Measurements from ENCODE around the gene VSTM2B. TPM values are rescaled to one million over a fixed set of nuclear protein-coding genes. Genes with fewer than 3 reads are reported as not detected.

VSTM2B gene
- total and polyA plus RNA-seq, 2 of the 13 experiments (the other 11 are each of a cell fraction or from before 2014, with no cell fraction given): not detected

DNA sequence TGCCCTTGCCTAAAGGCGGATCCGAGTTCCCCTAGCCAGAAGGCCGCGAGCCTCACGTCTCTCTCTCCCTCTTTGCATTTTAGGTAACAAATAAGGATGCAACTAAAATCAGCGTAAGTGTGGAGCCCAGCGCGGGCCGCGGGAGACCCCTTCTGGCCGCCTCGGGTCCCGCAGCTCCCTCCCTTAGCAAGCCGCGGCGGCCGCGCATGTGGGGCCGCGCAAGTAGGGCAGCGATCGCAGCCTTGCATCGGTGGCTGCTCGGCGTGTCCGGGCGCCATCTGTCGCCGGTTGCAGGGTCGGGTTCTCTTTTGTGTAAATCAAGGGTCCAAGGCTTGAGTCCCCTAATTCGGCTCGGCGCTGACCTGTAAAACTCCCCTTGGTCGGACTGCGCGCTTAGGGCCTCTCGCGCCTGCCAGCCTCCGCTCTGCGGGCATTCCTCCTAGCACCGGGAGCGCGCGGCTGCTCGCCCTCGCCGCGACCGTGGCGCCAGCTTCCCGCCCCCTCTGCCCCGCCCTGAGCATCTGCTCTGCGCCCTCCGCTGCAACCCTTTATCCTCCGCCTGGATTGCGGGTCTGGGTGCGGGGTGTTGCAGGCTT, 2.7 kb downstream of the VSTM2B start (continued):
- TF ChIP-seq, protein P1, sequence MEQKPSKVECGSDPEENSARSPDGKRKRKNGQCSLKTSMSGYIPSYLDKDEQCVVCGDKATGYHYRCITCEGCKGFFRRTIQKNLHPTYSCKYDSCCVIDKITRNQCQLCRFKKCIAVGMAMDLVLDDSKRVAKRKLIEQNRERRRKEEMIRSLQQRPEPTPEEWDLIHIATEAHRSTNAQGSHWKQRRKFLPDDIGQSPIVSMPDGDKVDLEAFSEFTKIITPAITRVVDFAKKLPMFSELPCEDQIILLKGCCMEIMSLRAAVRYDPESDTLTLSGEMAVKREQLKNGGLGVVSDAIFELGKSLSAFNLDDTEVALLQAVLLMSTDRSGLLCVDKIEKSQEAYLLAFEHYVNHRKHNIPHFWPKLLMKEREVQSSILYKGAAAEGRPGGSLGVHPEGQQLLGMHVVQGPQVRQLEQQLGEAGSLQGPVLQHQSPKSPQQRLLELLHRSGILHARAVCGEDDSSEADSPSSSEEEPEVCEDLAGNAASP (CRISPR knock-in tag; IDR thresholded peaks at IDR 0.05; ENCODE audit: borderline replicate concordance): no peak
- TF ChIP-seq REPIN1 (CRISPR knock-in tag; IDR thresholded peaks at IDR 0.05; ENCODE audit: borderline replicate concordance, low read depth) (no peak), TAF15 (IDR thresholded peaks at IDR 0.05; ENCODE audit: low read depth, low read length, poor library complexity, severe bottlenecking) (no peak), ZNF644 (CRISPR knock-in tag; IDR thresholded peaks at IDR 0.05; ENCODE audit: low read depth) (no peak), GABPB1 (CRISPR knock-in tag; IDR thresholded peaks at IDR 0.05) (peak; percentile 61; the same call in 1 of the 2 replicates), ZNF709 (CRISPR knock-in tag; IDR thresholded peaks at IDR 0.05) (no peak), IKZF4 (CRISPR knock-in tag; IDR thresholded peaks at IDR 0.05; ENCODE audit: borderline replicate concordance, low read depth, not compliant biosample characterization) (no peak), PCBP1 (IDR thresholded peaks at IDR 0.05; ENCODE audit: borderline replicate concordance, low read depth, low read length) (no peak), ZNF775 (CRISPR knock-in tag; IDR thresholded peaks at IDR 0.05; ENCODE audit: borderline replicate concordance) (no peak), ZNF501 (CRISPR knock-in tag; IDR thresholded peaks at IDR 0.05) (no peak), PHB2 (IDR thresholded peaks at IDR 0.05; ENCODE audit: partially characterized antibody) (no peak), ZNF816 (CRISPR knock-in tag; IDR thresholded peaks at IDR 0.05; ENCODE audit: borderline replicate concordance) (no peak), HOXA3 (CRISPR knock-in tag; IDR thresholded peaks at IDR 0.05) (peak; percentile 29; the same call in 1 of the 2 replicates), ZKSCAN1 (IDR thresholded peaks at IDR 0.05; ENCODE audit: low read length) (no peak), GFI1 (CRISPR knock-in tag; IDR thresholded peaks at IDR 0.05; ENCODE audit: borderline replicate concordance) (0 out of 2 replicates have a peak, but pooled peaks have one; percentile 20), ZNF124 (CRISPR knock-in tag; IDR thresholded peaks at IDR 0.05) (no peak), ZNF629 (CRISPR knock-in tag; conservative IDR thresholded peaks at IDR 0.05) (no peak), ZNF101 (CRISPR knock-in tag; IDR thresholded peaks at IDR 0.05; ENCODE audit: borderline replicate concordance, low read depth) (no peak), NR2F6 (IDR thresholded peaks at IDR 0.05) (no peak), NR2F6 (CRISPR knock-in tag; IDR thresholded peaks at IDR 0.05) (no peak)
- TF ChIP-seq, protein P2, sequence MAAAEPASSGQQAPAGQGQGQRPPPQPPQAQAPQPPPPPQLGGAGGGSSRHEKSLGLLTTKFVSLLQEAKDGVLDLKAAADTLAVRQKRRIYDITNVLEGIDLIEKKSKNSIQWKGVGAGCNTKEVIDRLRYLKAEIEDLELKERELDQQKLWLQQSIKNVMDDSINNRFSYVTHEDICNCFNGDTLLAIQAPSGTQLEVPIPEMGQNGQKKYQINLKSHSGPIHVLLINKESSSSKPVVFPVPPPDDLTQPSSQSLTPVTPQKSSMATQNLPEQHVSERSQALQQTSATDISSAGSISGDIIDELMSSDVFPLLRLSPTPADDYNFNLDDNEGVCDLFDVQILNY (CRISPR knock-in tag; conservative IDR thresholded peaks at IDR 0.05): no peak
- TF ChIP-seq, protein P3, sequence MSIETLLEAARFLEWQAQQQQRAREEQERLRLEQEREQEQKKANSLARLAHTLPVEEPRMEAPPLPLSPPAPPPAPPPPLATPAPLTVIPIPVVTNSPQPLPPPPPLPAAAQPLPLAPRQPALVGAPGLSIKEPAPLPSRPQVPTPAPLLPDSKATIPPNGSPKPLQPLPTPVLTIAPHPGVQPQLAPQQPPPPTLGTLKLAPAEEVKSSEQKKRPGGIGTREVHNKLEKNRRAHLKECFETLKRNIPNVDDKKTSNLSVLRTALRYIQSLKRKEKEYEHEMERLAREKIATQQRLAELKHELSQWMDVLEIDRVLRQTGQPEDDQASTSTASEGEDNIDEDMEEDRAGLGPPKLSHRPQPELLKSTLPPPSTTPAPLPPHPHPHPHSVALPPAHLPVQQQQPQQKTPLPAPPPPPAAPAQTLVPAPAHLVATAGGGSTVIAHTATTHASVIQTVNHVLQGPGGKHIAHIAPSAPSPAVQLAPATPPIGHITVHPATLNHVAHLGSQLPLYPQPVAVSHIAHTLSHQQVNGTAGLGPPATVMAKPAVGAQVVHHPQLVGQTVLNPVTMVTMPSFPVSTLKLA (IDR thresholded peaks at IDR 0.05): no peak
- TF ChIP-seq, protein P4, sequence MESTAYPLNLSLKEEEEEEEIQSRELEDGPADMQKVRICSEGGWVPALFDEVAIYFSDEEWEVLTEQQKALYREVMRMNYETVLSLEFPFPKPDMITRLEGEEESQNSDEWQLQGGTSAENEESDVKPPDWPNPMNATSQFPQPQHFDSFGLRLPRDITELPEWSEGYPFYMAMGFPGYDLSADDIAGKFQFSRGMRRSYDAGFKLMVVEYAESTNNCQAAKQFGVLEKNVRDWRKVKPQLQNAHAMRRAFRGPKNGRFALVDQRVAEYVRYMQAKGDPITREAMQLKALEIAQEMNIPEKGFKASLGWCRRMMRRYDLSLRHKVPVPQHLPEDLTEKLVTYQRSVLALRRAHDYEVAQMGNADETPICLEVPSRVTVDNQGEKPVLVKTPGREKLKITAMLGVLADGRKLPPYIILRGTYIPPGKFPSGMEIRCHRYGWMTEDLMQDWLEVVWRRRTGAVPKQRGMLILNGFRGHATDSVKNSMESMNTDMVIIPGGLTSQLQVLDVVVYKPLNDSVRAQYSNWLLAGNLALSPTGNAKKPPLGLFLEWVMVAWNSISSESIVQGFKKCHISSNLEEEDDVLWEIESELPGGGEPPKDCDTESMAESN (CRISPR knock-in tag; conservative IDR thresholded peaks at IDR 0.05): 0 out of 2 replicates have a peak, but pooled peaks have one; percentile 29
- TF ChIP-seq, protein P5, sequence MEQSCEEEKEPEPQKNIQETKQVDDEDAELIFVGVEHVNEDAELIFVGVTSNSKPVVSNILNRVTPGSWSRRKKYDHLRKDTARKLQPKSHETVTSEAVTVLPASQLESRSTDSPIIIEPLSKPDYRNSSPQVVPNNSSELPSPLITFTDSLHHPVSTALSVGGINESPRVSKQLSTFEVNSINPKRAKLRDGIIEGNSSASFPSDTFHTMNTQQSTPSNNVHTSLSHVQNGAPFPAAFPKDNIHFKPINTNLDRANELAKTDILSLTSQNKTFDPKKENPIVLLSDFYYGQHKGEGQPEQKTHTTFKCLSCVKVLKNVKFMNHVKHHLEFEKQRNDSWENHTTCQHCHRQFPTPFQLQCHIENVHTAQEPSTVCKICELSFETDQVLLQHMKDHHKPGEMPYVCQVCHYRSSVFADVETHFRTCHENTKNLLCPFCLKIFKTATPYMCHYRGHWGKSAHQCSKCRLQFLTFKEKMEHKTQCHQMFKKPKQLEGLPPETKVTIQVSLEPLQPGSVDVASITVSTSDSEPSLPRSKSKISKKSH (CRISPR knock-in tag; IDR thresholded peaks at IDR 0.05; ENCODE audit: borderline replicate concordance): no peak
